SH-SY5Y (cell line): ENCODE results near the gene GJD4.

Source experiments
- GATA2 ChIP-seq: IDR thresholded peaks from 2 replicates; pipeline ENCODE4 v1.6.1; 2011; ENCODE audit warnings: mild to moderate bottlenecking, low read depth, low read length
- GATA3 ChIP-seq: IDR thresholded peaks from 2 replicates; pipeline ENCODE4 v1.6.1; 2011; ENCODE audit warnings: low read depth, mild to moderate bottlenecking, low read length, moderate library complexity

- TF ChIP-seq GATA3: no peak
- no peak for TF ChIP-seq GATA2
These were observed at the start of gene GJD4 for GRCh38 chr10:35605191-35605590.
